ENCODE data around the gene PI16.
A peak's percentile ranks its signal among the peaks of the same experiment; 100 is the strongest.

The PI16 gene

DNA sequence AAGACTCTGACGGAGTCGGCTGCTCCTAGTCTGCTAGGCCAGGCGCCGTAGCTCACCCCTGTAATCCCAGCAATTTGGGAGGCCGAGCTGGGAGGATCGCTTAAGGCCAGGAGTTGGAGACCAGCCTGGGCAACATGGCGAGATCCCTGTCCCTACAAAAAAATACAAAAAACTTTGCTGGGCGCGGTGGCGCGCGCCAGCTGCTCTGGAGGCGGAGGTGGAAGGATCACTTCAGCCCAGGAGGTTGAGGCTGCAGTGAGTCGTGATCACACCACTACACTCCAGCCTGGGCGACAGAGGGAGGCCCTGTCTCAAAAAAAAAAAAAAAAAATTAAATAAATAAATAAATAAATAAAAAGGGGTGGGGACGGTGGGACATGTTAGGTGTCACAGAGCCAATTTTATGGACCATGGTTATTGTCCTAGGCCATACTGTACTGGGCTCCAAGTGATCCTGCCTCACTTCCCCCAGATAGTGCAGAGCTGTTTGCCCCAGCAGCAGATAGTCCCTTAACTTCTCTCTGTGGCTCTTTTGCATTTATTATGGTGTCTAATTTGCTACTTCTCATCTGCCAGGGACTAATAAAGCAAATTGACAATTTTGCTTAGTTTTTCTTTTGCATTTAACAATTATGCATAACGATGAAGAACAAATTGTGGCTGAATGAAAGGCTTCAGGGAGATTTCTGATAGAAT, 5.2 kb downstream of the PI16 start:
- no peak for DNase-seq

DNA sequence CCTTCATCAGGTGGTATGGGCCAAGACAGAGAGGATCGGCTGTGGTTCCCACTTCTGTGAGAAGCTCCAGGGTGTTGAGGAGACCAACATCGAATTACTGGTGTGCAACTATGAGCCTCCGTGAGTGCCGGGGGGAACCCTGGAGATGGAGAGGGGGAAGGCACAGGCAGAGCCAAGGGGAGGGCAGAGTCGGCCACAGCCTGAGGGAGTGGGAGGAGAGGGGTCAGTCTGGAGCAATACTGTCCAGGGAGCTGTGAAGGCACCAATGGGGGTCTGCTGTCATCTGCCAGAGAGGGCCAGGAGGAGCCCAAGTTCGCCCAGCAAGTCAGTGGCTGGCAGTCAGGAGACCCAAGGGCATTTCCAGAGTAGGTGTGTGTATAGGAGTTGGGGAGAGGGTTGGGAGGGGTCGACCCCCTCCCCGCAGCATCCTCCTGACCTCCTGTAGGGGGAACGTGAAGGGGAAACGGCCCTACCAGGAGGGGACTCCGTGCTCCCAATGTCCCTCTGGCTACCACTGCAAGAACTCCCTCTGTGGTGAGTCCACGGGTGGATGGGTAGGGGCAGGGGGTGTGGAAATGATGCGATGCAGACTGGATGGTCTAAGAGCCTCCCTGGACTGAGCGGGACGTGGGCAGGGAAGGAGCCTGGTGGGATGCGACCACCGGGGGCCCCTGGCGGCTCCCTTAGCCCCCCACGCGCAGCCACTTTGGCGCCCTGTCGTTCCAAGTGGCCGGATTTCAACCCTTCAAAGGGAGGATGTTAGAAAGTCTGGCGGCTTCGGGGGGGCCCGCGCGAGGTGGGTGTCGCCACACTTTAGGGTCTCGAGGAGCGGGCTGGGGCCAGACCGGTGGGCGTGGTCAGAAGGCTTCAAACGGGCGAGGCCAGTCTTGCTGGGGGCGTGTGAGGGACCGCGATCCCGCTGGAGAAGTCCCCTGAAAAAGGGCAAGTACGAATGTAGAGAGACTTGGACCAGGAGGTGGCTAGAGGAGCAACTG, 7.2 kb downstream of the PI16 start:
- DNase-seq = no peak

DNA sequence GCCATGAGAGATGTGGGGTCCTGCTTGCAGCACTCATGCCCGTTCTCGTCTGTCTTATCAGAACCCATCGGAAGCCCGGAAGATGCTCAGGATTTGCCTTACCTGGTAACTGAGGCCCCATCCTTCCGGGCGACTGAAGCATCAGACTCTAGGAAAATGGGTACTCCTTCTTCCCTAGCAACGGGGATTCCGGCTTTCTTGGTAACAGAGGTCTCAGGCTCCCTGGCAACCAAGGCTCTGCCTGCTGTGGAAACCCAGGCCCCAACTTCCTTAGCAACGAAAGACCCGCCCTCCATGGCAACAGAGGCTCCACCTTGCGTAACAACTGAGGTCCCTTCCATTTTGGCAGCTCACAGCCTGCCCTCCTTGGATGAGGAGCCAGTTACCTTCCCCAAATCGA, 8.3 kb downstream of the PI16 start:
- DNase-seq = peak; percentile 36

DNA sequence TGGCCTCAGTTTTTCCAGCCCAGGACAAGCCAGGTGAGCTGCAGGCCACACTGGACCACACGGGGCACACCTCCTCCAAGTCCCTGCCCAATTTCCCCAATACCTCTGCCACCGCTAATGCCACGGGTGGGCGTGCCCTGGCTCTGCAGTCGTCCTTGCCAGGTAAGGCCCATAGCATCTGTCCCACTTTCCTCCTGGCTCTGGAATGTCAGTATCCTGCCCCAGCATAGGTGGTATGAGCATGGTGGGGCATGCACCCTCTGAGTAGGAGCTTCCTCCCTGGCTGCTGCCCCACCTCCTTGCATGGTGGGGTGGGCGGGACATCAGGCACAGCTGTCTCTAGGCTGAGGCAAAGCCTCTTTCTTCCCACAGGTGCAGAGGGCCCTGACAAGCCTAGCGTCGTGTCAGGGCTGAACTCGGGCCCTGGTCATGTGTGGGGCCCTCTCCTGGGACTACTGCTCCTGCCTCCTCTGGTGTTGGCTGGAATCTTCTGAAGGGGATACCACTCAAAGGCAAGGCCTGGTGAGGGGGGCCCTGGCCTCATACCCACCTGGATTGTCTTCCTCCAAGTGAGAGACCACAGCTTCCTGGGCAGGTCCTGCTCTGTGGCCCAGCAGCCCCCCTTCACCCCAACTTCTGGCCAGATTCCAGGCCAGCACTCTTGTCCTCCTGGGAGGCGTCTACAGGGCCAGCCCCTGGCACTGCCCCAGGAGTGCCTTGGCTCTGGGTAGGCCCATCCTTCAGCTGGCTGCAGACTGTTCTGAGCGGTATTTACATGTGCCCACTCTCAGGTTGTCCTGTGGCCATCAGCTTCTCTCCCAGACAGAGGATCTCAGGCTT, 9.1 kb downstream of the PI16 start:
- peak; percentile 89 for DNase-seq

DNA sequence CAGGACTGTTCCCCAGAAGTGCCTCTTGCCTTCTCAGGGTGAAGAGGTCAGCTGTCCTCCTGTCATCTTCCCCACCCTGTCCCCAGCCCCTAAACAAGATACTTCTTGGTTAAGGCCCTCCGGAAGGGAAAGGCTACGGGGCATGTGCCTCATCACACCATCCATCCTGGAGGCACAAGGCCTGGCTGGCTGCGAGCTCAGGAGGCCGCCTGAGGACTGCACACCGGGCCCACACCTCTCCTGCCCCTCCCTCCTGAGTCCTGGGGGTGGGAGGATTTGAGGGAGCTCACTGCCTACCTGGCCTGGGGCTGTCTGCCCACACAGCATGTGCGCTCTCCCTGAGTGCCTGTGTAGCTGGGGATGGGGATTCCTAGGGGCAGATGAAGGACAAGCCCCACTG, 9.8 kb downstream of the PI16 start:
- DNase-seq = no peak

DNA sequence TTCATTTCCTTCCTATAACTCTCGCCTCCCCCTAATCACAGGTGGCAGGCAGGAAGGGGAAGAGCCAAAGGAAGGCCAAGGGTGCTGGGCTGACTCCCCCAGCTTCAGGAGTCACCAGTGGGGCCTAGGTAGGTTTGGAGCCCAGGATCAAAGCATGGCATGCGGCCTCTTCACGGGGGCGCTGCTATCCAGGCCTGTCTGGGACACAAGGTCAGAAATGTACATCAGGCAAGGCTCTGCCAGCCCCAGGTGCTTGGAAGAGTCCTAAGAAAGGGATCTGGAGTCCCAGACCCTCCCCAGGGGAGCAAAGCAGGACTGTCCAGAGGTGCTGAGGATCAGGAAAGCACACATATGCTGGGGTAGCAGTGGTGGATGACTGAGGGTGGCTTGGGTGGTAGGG, 10.4 kb downstream of the PI16 start:
- DNase-seq = no peak

DNA sequence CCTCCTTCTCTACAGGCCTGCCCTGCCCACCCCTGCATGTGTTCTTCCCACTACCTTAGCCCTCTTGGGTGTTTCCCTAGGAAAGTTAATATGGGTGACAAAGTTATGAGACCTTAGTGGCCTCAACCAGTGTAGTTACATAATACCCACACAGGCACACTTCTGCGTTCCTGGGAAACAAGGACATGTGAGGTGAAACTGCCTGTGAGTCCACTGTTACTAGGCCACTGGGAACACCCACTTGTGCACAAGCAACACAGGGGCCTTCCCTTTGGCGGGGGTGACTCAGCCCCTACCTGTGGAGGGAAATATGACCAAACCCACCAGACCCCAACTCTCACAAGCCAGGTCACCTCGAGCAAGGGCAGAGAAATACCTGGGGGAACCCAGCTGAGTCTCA, 12.8 kb downstream of the PI16 start:
- DNase-seq = no peak

DNA sequence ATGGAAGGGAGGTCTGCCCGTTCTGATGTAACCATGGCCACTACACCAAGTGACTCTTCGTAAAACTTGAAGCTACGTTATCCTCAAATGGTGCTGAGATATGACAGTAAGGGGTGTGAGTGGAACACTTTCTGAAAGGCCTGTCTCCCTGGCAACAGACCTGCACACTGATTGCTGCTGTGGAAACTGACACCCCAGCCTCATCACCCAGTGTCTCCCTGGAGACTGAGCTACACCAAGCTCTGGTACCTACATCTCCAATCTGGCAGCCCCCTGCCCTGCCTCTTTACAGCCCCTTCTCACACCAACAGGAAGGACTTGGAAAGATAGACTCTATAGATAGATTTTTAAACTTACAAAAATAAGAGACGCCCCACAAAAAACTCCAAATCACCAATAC, 13.2 kb downstream of the PI16 start:
- no peak for DNase-seq

DNA sequence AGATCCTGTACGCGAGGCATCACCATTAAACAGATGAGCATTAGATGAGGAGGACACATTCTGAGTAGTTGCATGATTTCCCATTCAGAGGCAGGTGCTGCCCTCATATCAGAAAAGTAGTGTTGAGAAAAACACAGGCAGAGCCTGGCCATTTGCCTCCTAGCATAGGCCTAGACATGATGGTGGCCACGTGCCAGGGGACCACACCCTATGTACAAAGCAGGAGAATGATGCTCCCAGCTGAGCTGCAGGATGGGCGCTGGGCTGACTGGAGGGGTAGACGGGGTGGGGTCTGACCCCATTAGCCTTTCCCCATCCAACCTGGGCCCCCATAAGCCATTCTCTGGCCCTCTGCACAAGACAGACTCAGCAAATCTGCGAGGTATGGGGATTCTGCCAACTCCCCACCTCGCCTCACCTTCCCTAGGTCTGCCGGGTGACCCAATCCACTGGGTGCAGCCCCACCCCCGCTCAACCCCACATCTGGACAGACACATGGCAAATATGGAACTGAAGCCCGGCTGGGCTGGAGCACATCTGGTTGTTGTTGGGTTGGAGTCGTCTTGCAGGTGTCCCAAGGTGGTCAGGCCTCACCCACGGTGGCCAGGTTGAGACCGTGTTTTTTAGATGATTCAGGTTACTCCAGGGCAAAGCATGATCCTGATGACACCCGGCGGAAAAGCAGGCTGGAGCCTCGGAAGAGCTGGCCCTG, 13.9 kb downstream of the PI16 start:
- no peak for DNase-seq

DNA sequence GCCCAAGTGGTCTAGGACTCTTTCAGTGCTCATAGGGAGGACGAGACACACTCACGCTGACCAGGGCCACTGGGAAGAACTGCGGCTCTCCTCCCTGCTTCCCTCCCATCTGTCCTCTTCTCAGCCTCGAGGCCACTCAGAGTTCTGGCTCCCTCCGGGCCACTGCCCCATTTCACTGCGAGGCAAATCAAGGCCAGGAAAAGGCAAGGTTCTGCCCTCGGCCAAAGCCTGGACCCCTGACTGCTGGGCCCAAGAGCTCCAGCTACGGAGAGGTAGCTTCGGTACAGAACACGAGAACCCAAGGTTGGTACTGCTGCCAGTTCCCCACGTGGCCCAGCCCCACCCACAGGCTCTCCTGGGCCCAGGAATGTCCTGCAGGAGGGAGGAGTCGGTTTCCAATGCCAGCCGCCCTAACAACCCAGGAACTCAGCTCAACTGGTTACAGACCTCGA, 14.7 kb downstream of the PI16 start:
- no peak for DNase-seq

DNA sequence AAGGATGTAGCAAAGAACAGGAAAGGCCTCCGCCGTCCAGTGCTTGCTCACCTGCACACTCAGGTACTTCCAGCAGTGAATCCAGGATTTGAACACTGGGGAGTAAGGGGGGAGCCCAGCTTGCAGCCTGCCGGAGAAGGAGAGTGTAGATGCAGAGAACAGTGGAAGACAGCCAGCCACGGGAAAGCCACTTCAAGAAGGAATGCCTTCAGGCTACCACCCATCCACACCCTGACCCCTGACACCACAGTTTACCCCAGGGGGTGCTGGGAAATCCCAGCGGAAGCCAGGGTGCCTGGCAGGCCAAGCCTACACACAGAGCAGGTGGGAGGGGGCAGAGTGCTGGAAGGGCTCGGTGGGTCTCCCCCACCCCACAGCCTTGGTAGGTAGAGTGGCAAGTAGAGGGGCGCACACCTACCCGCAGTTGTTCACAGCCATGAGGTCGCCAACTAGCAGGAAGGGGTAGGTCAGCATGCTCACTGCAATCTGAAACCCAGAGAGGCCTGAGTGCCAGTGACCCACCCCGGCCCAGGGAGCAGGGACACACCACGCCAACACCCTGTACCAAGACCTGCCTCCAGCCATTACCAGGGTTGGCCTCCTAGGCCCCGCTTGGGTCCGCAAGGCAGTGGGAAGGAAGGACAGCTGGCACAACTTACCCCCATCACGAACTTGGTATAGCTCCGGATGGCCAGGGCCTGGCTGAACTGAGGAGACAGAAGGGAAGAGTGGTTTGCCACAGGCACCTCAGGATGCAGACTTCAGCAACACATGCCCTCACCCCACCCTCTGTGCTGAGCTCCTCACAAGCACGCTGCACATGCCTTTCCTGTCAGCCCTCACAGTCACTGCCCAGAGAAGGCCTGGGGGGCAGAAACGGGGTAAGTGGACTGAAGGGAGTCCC, 15.7 kb downstream of the PI16 start:
- DNase-seq = no peak

DNA sequence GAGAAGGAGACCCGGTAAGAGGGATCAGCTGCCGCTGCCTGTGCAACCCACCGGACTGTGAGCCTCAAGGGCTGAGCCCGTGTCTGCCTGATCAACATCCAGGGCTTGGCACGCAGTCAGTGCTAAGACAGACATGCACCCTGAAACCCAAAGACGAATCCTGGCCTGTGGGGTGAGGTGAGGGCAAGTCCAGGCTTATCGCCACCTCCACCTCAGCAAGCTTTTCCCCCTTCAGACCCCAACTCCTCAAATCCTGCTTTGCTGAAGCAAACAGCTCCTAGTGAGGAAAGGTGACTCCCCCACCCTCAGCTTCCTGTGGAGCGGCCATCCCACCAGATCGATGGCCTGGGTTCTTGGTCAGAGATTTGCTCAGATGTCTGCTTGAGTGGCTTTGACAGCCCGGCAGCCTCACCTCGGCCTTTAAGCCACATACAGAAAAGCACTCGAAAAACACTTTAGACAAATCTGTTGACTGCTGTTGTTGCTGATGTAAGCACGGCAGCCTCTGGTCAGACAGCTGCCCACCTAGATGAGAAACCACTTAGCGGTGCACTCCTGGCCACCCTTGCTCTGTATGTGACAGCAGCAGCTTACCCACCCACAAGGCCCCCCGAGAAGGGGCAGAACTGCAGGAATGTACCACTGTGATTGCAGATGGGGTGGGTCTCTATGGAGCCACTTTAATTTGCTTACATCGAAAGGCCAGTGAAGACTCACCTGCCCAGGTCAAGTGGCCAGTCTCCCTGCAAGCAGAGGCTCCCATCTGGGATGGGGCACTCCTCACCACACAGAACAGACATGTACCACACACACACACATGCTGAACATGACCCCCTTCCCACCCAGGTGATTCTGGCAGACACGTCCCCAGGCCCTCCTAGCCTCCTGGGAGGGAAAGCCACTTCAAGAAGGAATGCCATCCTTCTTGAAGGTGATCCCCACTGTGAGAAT, 16.6 kb downstream of the PI16 start:
- peak; percentile 53 for DNase-seq

DNA sequence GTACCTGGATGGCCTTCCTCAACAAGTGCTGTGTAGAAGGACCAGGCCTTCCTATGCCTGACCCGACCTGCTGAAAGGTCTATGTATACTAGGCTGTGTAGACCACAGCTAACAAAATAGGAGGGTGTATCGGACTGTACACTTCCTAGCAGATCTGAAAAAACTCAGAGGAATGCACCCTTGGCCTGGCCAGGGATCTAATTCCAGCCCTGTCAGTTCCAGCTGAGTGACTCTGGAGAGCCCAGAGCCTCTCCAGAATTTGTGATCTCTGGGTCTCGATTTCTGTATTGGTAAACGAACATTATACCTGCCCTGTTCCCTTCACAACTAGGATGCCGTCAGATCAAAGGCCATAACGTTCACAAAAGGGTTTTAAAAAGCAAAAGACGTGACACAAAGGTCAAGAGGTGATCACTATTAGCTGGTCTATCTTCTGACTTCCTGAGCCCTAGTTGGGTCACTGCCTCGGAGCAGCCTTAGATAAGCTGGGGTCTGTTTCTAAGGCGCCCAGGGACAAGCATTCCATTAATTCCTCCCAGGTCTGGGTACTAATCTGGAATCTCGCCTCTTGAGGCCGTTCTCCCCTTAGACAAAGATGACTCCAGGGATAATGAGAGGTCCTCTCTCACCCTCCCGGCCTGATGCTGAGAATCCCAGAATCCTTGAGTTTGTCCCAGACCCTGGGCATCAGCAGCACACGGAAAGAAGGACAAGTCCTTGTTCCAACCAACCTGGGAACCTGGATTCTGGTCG, 17.6 kb downstream of the PI16 start:
- DNase-seq = no peak

DNA sequence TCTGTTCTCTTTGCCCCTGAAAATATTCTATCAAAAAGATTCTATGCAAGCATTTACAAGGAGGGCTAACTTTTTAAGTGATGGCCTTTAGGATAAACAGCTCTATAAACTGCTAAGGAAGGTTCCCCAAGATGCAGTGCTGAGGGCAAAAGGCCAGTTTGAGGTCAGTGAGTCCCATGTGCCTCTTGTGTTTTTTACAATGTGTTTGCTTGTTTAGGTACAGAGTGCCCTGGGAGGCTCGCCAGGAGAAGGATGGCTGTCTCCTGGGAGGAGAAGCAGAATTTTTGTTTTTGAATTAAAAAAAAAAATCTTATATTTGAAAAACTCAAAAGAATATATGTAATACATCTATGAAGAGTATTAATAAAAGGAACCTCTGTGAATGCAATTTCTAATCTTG, 18.7 kb downstream of the PI16 start:
- no peak for DNase-seq

DNA sequence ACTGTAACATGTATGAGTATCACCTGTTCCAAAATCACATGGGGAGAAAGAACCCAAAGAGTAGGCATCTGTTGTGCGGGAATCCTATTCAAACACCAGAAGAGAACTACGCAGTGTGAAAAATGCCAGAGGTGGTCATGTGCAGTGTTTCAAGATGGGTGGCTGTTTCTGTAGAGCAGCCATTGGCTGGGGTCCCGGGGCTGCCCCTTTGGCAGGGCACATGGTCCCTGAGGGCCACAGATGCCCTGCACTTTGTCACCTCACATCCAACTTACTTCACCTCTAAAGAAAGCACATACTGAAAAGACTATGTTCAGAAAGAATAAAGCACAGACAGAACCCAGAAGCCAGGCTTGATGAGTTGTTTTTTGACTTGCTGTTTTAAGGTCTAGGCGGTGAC, 19.1 kb downstream of the PI16 start:
- no peak for DNase-seq

DNA sequence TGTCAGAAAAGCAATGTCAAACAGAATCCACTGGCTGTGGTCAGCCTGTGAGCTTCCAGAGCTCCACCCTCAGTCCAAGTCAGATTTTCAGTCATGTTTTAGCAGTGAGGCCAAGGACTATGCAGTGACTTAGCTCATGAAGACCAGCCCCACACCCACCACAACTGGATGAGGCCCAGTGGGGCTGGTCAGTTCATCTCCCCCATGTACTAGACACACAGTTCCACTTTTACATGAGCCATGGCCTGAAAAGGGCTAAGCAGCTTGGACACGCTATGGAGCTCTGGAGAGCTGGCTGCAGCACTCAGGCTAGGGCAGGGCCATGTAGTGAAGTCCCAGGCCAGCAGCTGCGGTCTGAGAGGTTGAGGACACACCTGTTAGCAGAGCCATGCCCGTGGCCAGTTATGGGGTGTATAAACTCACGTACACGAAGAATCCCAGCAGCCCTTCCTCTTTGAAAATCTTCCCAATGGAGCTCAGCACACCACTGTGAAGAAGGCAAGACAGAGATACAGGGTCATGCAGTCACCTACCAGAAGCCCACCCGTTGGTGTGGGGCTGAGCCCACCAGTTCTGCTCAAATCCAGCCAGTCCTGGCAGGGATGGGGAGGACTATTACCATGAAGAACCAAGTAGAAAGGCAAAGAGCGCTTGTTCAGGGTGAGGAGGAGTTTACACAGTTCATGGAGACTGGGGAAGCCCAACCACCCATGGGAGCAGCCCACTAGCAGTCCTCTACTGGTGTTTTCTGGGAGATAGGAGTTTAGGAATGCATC, 20.9 kb downstream of the PI16 start:
- DNase-seq = no peak

DNA sequence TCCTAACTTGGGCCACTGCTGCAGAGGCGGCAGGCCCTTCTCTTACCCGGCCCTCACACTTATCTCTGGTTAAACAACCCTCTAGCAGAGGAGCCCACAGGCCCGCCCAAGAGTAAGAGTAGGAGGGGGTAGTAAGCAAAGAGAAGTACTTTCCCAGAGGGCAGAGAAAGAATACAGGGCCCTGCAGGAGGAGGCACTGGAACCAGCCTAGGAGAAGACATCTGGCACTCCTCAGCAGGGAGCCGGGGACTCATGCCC, 21.4 kb downstream of the PI16 start:
- DNase-seq = no peak

DNA sequence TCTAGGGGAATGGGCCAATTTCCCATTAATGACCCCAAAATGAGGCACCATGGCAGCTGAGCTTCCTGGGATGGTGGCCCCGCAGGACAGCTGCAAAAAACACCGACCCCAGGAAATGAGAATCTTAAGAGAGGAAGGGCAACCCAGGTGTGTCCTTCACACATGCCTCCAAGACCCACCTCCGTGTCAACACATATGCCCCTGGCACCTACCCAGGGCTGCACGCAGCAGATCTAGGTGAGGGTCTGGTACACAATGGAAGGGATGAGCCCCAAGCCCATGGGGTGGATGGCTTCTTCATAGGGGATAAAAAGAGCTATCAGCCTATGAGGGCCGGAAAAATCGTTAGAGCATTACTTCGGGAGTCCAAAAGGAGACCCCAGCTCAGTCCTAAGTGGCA, 22.0 kb downstream of the PI16 start:
- no peak for DNase-seq

DNA sequence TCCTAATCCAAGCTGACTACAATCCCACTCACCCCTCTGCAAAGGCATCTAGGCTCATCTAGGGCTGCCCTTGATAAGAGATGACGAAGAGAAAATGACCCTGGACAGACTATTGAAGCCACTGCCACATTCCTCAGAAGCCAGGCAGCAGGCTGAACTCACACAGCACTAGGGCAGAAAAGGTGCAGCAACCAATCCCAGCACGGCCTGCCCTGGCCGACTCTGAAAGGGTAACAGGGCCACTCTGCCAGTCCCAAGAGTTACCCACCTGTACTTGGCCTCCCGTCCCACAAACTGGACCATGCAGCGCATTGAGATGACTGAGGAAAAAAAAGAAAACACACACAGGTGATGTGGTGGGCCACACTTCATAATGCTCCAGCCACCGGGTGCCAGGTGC, 22.4 kb downstream of the PI16 start:
- no peak for DNase-seq

Measured in DMS79 treated with DMSO at 0.1 percent for 48 hours (cell line).